ENCODE data around the gene BMPR1B. TPM values are rescaled to one million over a fixed set of nuclear protein-coding genes. Genes with fewer than 3 reads are reported as not detected.

The BMPR1B gene
- total RNA-seq, 2 experiments from 2014 or later, result not detected

GRCh38 chr4:95102162-95102790 lies 344.5 kb downstream of the BMPR1B start:
- H3K36me3 Mint-ChIP-seq, result no peaks in the 10 kb centered on the region
- H3K4me3 Mint-ChIP-seq, result no peak overlapping the region
- DNase-seq (no peak), ATAC-seq (ENCODE audit: low read depth) (no peak)
- H3K27ac Mint-ChIP-seq, result no peak overlapping the region
- H3K4me1 Mint-ChIP-seq, result no peaks in the 10 kb centered on the region
- H3K9me3 Mint-ChIP-seq, result no peaks in the 10 kb centered on the region
- POLR2A ChIA-PET, result no interaction called here
- peaks cover 9% of the 10 kb centered on the region for H3K27me3 Mint-ChIP-seq

GRCh38 chr4:95105112-95105511 lies 347.4 kb downstream of the BMPR1B start:
- ATAC-seq (ENCODE audit: low read depth) (no peak), DNase-seq (no peak)
- POLR2A ChIA-PET, result no interaction called here
- Mint-ChIP-seq H3K4me1 (no peaks in the 10 kb centered on the region), H3K27ac (no peak overlapping the region), H3K4me3 (no peak overlapping the region), H3K9me3 (no peaks in the 10 kb centered on the region), H3K36me3 (no peaks in the 10 kb centered on the region), H3K27me3 (peaks cover 9% of the 10 kb centered on the region)

DNA sequence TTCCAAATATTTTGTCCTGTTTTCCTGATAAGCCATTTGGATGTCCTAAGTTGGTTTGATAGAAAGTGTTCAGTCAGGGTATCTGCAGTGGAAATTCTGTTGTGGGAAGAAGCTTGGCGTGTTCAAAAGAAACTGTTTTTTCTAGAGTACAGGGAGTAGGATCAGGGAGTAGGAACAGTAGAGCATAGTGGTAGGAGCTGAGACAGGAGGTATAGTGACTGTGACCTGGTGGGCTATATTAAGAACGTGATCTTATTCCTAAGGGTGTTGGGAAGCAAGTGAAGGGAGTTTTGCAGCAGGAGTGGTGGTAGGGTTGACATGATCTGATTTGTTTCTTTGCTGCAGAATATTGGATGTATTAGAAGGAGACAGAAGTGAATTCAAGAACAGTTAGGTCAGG lies 348.2 kb downstream of the BMPR1B start:
- Mint-ChIP-seq H3K36me3 (no peaks in the 10 kb centered on the region), H3K4me1 (no peaks in the 10 kb centered on the region), H3K27ac (no peak overlapping the region), H3K4me3 (no peak overlapping the region), H3K27me3 (peaks cover 5% of the 10 kb centered on the region), H3K9me3 (no peaks in the 10 kb centered on the region)
- DNase-seq (no peak), ATAC-seq (ENCODE audit: low read depth) (no peak)
- POLR2A ChIA-PET, result no interaction called here

DNA sequence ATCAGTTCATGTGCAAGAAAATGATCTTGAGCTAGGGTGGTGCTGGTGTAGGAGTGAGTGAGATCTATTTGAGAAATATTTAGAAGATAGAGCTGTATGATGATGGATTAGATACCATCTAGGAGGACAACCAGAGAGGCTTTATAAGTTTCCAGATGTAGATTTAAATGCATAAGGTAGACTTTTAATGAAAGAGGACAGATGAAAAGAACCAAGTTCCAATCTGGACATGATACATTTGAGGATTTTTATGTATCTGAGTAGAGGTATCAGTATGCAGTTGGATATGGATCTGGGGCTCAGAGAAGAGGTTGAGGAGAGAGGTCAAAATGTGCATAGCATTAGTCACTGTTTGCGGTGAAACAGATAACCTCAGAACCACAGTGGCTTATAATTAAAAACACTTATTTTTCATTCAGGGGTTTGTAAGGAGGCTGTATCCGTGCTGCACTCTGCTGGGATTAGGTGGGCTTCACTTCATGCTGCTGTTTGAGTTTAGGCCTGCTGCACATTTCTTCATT lies 348.7 kb downstream of the BMPR1B start:
- peaks cover 5% of the 10 kb centered on the region for H3K27me3 Mint-ChIP-seq
- H3K9me3 Mint-ChIP-seq, result no peaks in the 10 kb centered on the region
- H3K36me3 Mint-ChIP-seq, result no peaks in the 10 kb centered on the region
- no peak for ATAC-seq (ENCODE audit: low read depth)
- DNase-seq, result no peak
- no peak overlapping the region for H3K27ac Mint-ChIP-seq
- no peaks in the 10 kb centered on the region for H3K4me1 Mint-ChIP-seq
- no peak overlapping the region for H3K4me3 Mint-ChIP-seq
- POLR2A ChIA-PET, result no interaction called here

DNA sequence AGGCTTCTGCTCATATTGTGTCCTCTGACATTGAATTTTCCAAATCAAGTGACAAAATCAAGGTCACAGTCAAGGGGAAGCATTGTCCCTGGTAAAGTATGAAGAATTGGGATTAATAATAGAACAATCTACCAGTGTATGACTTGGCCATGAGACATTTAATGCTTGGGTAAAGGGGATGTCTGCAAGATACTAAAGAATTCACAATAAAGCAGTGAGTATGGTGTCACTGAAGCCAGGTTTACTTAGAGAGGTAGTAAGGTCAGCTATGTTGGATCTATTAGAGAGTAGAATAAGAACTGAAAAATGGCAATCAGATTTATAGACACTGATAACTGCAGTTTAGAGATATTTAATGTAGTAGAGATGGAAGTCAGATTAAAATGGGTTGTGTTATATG lies 349.2 kb downstream of the BMPR1B start:
- DNase-seq, result no peak
- Mint-ChIP-seq H3K27ac (no peak overlapping the region), H3K4me1 (no peaks in the 10 kb centered on the region), H3K36me3 (no peaks in the 10 kb centered on the region), H3K4me3 (no peak overlapping the region), H3K27me3 (peaks cover 7% of the 10 kb centered on the region), H3K9me3 (no peaks in the 10 kb centered on the region)
- ATAC-seq (ENCODE audit: low read depth), result no peak
- POLR2A ChIA-PET, result no interaction called here

DNA sequence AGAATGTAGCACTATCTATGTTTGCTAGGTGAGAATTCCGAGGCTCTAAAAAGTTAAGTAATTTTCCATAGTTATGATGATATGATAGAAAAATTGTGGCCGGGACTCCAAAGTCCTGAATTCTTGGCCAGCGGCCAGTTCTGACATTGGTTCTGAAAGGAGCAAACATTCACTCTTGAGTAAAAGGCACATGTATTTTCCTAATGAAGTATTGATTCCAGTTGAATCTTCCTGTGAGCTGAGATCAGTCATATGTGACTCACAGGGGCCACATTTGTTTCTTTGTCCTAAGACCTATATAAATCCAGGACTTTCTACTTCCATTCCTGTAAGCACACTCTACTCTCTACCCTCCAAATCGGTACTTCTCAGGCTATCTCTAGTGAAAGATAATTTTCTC lies 349.9 kb downstream of the BMPR1B start:
- H3K9me3 Mint-ChIP-seq, result no peaks in the 10 kb centered on the region

GRCh38 chr4:95108883-95109421 lies 351.2 kb downstream of the BMPR1B start:
- Mint-ChIP-seq H3K36me3 (no peaks in the 10 kb centered on the region), H3K4me1 (no peaks in the 10 kb centered on the region), H3K27ac (no peak overlapping the region), H3K9me3 (no peaks in the 10 kb centered on the region), H3K27me3 (peaks cover 10% of the 10 kb centered on the region), H3K4me3 (no peak overlapping the region)
- no peak for DNase-seq
- ATAC-seq (ENCODE audit: low read depth), result no peak
- POLR2A ChIA-PET, result no interaction called here

More for the DNA sequence above, 349.9 kb downstream of the BMPR1B start:
- ATAC-seq (ENCODE audit: low read depth), result no peak
- Mint-ChIP-seq H3K27ac (no peak overlapping the region), H3K36me3 (no peaks in the 10 kb centered on the region), H3K4me3 (no peak overlapping the region), H3K4me1 (no peaks in the 10 kb centered on the region), H3K27me3 (peaks cover 7% of the 10 kb centered on the region)
- no peak for DNase-seq
- POLR2A ChIA-PET, result no interaction called here

GRCh38 chr4:95114521-95114920 lies 356.8 kb downstream of the BMPR1B start:
- Mint-ChIP-seq H3K27me3 (peaks cover 12% of the 10 kb centered on the region), H3K9me3 (no peaks in the 10 kb centered on the region), H3K27ac (no peak overlapping the region), H3K4me1 (no peaks in the 10 kb centered on the region), H3K4me3 (no peak overlapping the region), H3K36me3 (no peaks in the 10 kb centered on the region)
- POLR2A ChIA-PET, result no interaction called here
- ATAC-seq (ENCODE audit: low read depth), result no peak
- DNase-seq, result no peak

- Mint-ChIP-seq H3K36me3 (no peaks in the 10 kb centered on the region), H3K4me1 (no peaks in the 10 kb centered on the region), H3K27me3 (peaks cover 10% of the 10 kb centered on the region), H3K27ac (no peak overlapping the region), H3K9me3 (no peaks in the 10 kb centered on the region), H3K4me3 (no peak overlapping the region)
- no peak for ATAC-seq (ENCODE audit: low read depth)
- POLR2A ChIA-PET, result no interaction called here
- no peak for DNase-seq
These were observed 360.7 kb downstream of the BMPR1B start for GRCh38 chr4:95118497-95118896.

- no peaks in the 10 kb centered on the region for H3K4me1 Mint-ChIP-seq
- DNase-seq (no peak), ATAC-seq (ENCODE audit: low read depth) (no peak)
- no peaks in the 10 kb centered on the region for H3K9me3 Mint-ChIP-seq
- POLR2A ChIA-PET, result no interaction called here
- peaks cover 10% of the 10 kb centered on the region for H3K27me3 Mint-ChIP-seq
- H3K27ac Mint-ChIP-seq, result no peak overlapping the region
- no peaks in the 10 kb centered on the region for H3K36me3 Mint-ChIP-seq
- H3K4me3 Mint-ChIP-seq, result no peak overlapping the region
These were observed 362.7 kb downstream of the BMPR1B start for GRCh38 chr4:95120456-95120855.

DNA sequence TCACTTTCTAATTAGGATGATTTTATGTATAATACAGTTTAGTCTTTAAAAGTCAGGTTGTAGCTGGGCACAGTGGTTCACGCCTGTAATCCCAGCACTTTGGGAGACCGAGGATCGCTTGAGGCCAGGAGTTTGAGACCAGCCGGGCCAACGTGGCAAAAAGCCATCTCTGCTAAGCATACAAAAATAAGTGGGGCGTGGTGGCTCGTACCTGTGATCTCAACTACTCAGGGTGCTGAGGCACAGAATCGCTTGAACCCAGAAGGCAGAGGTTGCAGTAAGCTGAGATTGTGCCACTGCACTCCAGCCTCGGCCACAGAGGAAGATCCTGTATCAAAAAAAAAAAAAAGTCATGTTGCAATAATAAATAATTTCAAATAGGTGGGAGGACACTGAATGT lies 364.2 kb downstream of the BMPR1B start:
- Mint-ChIP-seq H3K27ac (no peak overlapping the region), H3K27me3 (peaks cover 8% of the 10 kb centered on the region), H3K36me3 (no peaks in the 10 kb centered on the region), H3K9me3 (no peaks in the 10 kb centered on the region), H3K4me1 (no peaks in the 10 kb centered on the region), H3K4me3 (no peak overlapping the region)
- POLR2A ChIA-PET, result no interaction called here
- DNase-seq, result no peak
- ATAC-seq (ENCODE audit: low read depth), result no peak

- DNase-seq (no peak), ATAC-seq (ENCODE audit: low read depth) (no peak)
- H3K4me3 Mint-ChIP-seq, result no peak overlapping the region
- H3K9me3 Mint-ChIP-seq, result no peaks in the 10 kb centered on the region
- H3K27ac Mint-ChIP-seq, result no peak overlapping the region
- H3K4me1 Mint-ChIP-seq, result no peaks in the 10 kb centered on the region
- H3K36me3 Mint-ChIP-seq, result no peaks in the 10 kb centered on the region
- POLR2A ChIA-PET, result no interaction called here
- peaks cover 7% of the 10 kb centered on the region for H3K27me3 Mint-ChIP-seq
These were observed 367.2 kb downstream of the BMPR1B start for GRCh38 chr4:95124906-95125504.

DNA sequence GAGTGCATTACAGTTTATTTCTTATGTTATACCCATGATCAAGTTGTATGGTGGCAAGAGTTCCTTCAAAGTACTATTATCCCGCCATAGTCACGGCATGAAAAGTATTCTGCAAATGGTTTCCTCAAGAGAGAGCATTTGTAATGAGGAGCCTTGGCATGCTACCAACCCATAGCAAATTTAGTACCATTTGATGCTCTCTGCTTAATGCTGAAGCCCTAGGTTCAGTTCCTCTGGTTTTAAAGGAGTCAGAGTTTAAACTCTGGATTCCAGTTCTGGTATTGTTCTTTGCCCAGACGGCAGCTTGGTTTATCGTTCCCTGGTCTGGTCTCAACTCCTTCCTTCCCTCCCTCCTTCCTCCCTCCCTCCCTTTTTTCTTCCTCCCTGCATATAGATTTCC lies 371.3 kb downstream of the BMPR1B start:
- H3K4me1 Mint-ChIP-seq, result no peaks in the 10 kb centered on the region
- H3K27ac Mint-ChIP-seq, result no peak overlapping the region
- H3K4me3 Mint-ChIP-seq, result no peak overlapping the region
- POLR2A ChIA-PET, result no interaction called here
- H3K9me3 Mint-ChIP-seq, result no peaks in the 10 kb centered on the region
- no peak for ATAC-seq (ENCODE audit: low read depth)
- no peaks in the 10 kb centered on the region for H3K36me3 Mint-ChIP-seq
- H3K27me3 Mint-ChIP-seq, result peaks cover 19% of the 10 kb centered on the region
- DNase-seq, result no peak

DNA sequence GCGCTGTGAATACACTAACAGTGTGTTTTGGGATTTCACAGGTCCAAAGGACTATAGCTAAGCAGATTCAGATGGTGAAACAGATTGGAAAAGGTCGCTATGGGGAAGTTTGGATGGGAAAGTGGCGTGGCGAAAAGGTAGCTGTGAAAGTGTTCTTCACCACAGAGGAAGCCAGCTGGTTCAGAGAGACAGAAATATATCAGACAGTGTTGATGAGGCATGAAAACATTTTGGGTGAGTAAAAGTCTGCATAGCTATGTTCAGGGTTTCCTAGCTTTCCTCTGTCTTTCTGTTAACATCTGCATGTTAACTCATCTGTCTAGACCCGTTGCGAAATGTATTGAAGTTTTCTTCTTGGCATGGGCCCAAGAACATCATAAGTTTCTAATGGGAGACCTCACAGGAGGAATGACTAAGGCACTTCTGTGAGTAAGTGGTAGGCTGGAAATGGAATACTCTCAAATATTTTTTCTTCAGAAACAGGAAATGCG lies 372.1 kb downstream of the BMPR1B start:
- Mint-ChIP-seq H3K27me3 (peaks cover 19% of the 10 kb centered on the region), H3K36me3 (no peaks in the 10 kb centered on the region), H3K9me3 (no peaks in the 10 kb centered on the region), H3K4me3 (no peak overlapping the region), H3K27ac (no peak overlapping the region), H3K4me1 (no peaks in the 10 kb centered on the region)
- DNase-seq (no peak), ATAC-seq (ENCODE audit: low read depth) (no peak)
- POLR2A ChIA-PET, result no interaction called here

All from activated naive CD8-positive, alpha-beta T cell treated with anti-CD3 and anti-CD28 coated beads, Interleukin-2, amount 10 ng/mL, durations not matched to agents 7 days and 5 days (primary cell).